Left lung (tissue), 10 donors: ENCODE results near the gene NUSAP1. TPM values are rescaled to one million over a fixed set of nuclear protein-coding genes. Genes with fewer than 3 reads are reported as not detected.
"Not testable (repeated sequence)": the region's sequence is repeated elsewhere in the genome, so short reads cannot be mapped to it uniquely, and the experiment has no call there.

Experiments
- ATAC-seq: fragments of 200-7000 bp; cut with Tn5 transposase; one replicate; pipeline ENCODE4 v1.9.1; 2020; ENCODE audit warnings: moderate library complexity
- DNase-seq, 4 donors: peaks; one replicate each; pipeline ENCODE4 v3.0.0-alpha.2; 2013 to 2020
- H3K27ac ChIP-seq, 2 donors: fragments of 200-600 bp; sonication (generic) in 1 of 2; one replicate each; pipeline versions ENCODE4 v1.5.0 to v1.8.0; 2020 to 2021
- H3K27me3 ChIP-seq, 2 donors: fragments of 200-600 bp; sonication (generic) in 1 of 2; one replicate each; pipeline versions ENCODE4 v1.5.0 to v1.8.0; 2020 to 2021
- H3K36me3 ChIP-seq, 2 donors: fragments of 200-600 bp; sonication (generic) in 1 of 2; one replicate each; pipeline versions ENCODE4 v1.5.0 to v1.8.0; 2020 to 2021
- H3K4me1 ChIP-seq, 2 donors: fragments of 200-600 bp; one replicate each; pipeline ENCODE4 v1.8.0; 2021
- H3K4me3 ChIP-seq, 2 donors: fragments of 200-600 bp; sonication (generic) in 1 of 2; one replicate each; pipeline versions ENCODE4 v1.5.0 to v1.8.0; 2020 to 2021; ENCODE audit warnings: mild to moderate bottlenecking in 1 of 2
- H3K9me3 ChIP-seq, 2 donors: fragments of 200-600 bp; sonication (generic) in 1 of 2; one replicate each; pipeline versions ENCODE4 v1.5.0 to v1.8.0; 2020 to 2021
- intact Hi-C, 2 donors: fragments of 100-400 bp; cut with DNase I; formaldehyde crosslinking; loops; one replicate each; pipeline versions ENCODE4 v1.11.2 to v1.14.2; 2022
- polyA plus RNA-seq, 6 donors: library from polyadenylated mRNA; unstranded; fragments of 120-200 nt; gene quantifications; one replicate each; pipeline ENCODE4 v1.2.1, GENCODE V29; 2013; ENCODE audit not compliant: insufficient read length in 6 of 6
- total RNA-seq, 2 donors: library from RNA; stranded (reverse); fragmentation: NEBNext Ultra II Directional; extraction: Animal tissue kit (Norgen Biotek cat#: 25700); gene quantifications; one replicate each; pipeline ENCODE4 v1.2.1, GENCODE V29; 2021
- TF ChIP-seq, protein P1 (sequence below), 2 donors: fragments of 200-600 bp; sonication (generic) in 1 of 2; IDR thresholded peaks; one replicate each; pipeline versions ENCODE4 v1.5.0 to v1.8.0; 2021; ENCODE audit warnings: antibody characterized with exemption in 2 of 2
- donor health status: DM: no; HTN: yes; CAD: no.
- donor health status: DM: no; HTN: no; CAD: no.

Gene NUSAP1
- total and polyA plus RNA-seq, 8 donors, result 10.2 to 147 (median 69.3) TPM

DNA sequence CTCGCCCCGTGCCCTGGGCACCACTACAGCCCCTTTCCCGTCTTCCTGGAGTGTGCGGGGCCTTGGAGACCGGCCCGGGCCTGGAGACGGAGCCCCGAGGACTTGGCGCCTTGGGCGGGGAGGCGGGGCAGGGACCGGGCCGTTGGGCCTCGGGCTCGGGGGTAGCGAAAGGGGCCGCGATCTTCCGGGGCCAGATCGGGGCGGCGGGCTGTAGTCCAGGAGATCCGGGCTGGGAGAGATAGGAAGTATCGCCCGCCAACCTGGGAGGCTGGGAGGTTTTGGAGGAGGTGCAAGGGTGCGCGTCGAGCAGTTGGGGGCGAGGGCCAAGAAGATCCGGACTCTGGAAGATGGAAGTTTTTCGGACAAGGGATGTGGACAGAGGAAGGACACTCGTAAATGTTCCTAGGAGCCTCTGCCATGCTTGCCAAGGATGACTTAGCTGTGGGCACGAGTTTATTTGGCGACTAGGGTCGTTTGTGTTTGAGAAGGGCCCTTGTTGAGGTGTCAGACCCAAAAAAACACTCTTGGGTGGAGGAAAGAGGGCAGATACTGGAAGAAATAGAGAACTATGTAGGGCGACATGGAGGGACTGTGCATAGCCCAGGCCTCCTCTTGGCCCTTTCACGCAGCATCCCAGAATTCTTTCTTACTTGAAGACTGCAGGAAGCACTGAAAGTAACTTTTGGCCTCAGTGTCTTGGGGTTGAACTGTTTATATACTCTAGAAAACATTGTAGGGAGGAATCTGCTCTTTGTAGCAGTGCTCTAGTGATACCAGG, 84.9 kb downstream of the NUSAP1 start:
- ATAC-seq, result peak; percentile 61
- Histone ChIP-seq H3K9me3 (no peaks in the 10 kb centered on the region), H3K4me3 (peak overlapping the region; percentile 96 to 100), H3K27me3 (no peaks in the 10 kb centered on the region), H3K27ac (peak overlapping the region; percentile 76 to 83), H3K36me3 (no peaks in the 10 kb centered on the region), H3K4me1 (peaks cover 16 to 40% of the 10 kb centered on the region in 2 donors)
- peak in 2 of 4 donors; percentile 25 to 33 for DNase-seq
- intact Hi-C loops, result no loop called here
- TF ChIP-seq, protein P1, sequence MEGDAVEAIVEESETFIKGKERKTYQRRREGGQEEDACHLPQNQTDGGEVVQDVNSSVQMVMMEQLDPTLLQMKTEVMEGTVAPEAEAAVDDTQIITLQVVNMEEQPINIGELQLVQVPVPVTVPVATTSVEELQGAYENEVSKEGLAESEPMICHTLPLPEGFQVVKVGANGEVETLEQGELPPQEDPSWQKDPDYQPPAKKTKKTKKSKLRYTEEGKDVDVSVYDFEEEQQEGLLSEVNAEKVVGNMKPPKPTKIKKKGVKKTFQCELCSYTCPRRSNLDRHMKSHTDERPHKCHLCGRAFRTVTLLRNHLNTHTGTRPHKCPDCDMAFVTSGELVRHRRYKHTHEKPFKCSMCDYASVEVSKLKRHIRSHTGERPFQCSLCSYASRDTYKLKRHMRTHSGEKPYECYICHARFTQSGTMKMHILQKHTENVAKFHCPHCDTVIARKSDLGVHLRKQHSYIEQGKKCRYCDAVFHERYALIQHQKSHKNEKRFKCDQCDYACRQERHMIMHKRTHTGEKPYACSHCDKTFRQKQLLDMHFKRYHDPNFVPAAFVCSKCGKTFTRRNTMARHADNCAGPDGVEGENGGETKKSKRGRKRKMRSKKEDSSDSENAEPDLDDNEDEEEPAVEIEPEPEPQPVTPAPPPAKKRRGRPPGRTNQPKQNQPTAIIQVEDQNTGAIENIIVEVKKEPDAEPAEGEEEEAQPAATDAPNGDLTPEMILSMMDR (IDR thresholded peaks at IDR 0.05), result no peak

DNA sequence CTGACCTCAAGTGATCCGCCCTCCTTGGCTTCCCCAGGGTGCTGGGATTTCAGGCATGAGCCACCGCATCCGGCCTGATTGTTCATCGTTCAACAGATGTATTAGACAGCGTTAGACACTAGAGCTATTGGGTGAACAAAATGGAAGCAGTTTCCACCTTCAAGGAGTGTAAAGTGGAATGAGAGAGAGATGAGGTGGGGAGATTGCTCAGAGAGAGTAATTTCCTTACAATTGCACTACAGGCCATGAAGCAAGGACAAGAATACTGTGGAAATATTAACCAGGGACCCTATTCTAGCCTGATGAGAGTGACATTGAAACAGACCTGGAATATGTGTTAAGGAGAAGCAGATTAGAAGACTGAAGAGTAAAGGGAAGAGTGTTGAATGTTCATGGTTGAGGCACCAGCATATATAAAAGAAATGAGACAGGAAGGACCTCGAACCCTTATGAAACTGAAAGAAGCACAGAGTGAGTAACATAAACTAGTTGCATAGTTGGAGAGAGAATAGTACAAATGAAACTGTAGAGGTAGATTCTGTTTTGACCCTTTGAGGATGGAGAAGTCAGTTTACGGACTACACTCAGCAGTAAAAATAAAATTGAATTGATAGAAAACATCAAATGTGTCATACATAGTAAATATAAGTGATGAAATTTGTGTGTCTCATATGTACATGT, 91.4 kb downstream of the NUSAP1 start:
- no peak for ATAC-seq
- TF ChIP-seq, protein P1 (IDR thresholded peaks at IDR 0.05), result no peak
- Histone ChIP-seq H3K27me3 (no peaks in the 10 kb centered on the region), H3K4me3 (no peak overlapping the region), H3K27ac (no peak overlapping the region), H3K36me3 (no peaks in the 10 kb centered on the region), H3K9me3 (no peaks in the 10 kb centered on the region), H3K4me1 (peaks cover 0 to 12% of the 10 kb centered on the region in 2 donors)
- no peak for DNase-seq
- intact Hi-C loops, result no loop called here

DNA sequence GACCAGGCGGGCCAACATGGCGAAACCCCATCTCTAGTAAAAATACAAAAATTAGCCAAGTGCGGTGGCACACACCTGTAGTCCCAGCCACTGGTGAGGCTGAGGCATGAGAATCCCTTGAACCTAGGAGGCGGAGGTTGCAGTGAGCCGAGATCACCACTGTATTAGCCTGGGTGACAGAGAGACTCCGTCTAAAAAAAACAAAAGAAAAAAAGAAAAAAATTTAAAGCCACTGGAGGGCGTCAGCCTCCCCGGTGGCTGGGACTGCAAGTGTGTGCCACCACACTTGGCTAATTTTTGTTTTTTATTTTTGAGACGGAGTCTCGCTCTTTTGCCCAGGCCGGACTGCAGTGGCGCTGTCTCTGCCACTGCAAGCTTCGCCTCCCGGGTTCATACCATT, 92.1 kb downstream of the NUSAP1 start:
- ATAC-seq, result no peak
- H3K9me3 ChIP-seq, result no peaks in the 10 kb centered on the region
- DNase-seq, result no peak
- intact Hi-C loops, result no loop called here
- no peaks in the 10 kb centered on the region for H3K27me3 ChIP-seq
- H3K36me3 ChIP-seq, result no peaks in the 10 kb centered on the region
- H3K27ac ChIP-seq, result no peak overlapping the region
- TF ChIP-seq, protein P1 (IDR thresholded peaks at IDR 0.05), result no peak
- peaks cover 0 to 8% of the 10 kb centered on the region in 2 donors for H3K4me1 ChIP-seq
- no peak overlapping the region for H3K4me3 ChIP-seq

DNA sequence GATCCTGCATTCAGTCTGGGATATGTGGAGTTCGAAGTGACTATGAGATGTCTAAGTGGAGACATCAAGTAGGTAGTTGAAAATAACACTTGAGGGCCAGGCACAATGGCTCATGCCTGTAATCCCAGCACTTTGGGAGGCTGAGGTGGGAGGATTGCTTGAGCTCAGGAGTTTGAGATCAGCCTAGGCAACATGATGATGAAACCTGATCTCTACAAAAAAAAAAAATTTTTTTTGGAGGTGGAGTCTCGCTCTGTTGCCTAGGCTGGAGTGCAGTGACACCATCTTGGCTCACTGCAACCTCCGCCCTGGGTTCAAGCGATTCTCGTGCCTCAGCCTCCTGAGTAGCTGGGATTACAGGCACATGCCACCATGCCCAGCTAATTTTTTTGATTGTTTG, 93.2 kb downstream of the NUSAP1 start:
- H3K4me1 ChIP-seq, DNase-seq, H3K36me3 ChIP-seq, intact Hi-C loops, H3K27me3 ChIP-seq, H3K4me3 ChIP-seq, H3K27ac ChIP-seq, H3K9me3 ChIP-seq, ATAC-seq: not testable (repeated sequence)

DNA sequence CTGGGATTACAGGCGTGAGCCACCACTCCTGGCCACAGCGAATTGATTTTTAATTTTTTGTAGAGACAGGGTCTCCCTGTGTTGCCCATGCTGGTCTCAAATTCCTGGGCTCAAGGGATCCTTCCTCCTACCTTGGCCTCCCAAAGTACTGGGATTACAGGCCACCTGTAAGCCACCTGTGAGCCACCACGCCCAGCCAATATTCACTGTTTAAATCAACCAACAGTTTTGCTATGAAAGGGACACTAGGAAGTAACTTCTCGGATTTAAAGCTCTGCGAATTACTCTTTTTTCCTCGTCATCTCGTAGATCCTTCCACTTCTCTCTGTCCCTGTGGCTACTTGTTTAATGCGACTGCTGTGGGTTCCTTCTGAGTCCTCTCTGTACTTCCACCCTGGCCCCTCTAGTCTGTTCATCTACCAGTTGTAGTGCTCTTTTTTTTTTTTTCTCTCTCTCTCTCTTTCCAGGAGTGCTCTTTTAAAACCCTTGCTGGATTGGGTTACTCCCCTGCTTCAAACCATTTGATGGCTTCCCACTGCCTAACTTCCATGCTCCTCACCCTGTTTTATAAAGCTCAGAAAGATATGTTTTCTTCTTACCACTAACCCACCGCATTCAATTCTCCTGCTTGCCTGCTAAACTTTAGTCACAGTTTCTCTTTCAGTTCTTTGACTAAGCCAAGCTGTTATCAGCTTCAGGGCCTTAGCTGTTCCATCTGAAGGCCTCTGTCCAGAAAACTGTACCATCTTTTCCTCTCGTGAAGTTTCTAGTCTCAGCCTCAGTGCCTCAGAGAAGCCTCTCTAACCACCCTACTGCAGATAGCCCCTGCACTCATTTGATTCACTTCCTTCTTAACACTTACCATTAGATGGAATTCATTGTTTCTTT, 96.6 kb downstream of the NUSAP1 start:
- H3K27ac ChIP-seq, result no peak overlapping the region

More for the DNA sequence above, 96.6 kb downstream of the NUSAP1 start:
- Histone ChIP-seq H3K27me3 (no peaks in the 10 kb centered on the region), H3K4me3 (no peak overlapping the region), H3K9me3 (no peaks in the 10 kb centered on the region), H3K4me1 (no peaks in the 10 kb centered on the region), H3K36me3 (peaks cover 0 to 5% of the 10 kb centered on the region in 2 donors)
- TF ChIP-seq, protein P1 (IDR thresholded peaks at IDR 0.05), result no peak
- DNase-seq (no peak), ATAC-seq (no peak)
- intact Hi-C loops, result no loop called here

Other genes with a start within 250 kb of the NUSAP1 start
- gene INO80, start 216.6 kb upstream of the NUSAP1 start, total RNA-seq, result 10 to 100 TPM; 20.1 to 31.0 TPM
- gene INO80, start 216.6 kb upstream of the NUSAP1 start, polyA plus RNA-seq, result 10 to 100 TPM; 23.7 to 27.6 (median 26.0) TPM
- not detected for gene EXD1, start 102.1 kb upstream of the NUSAP1 start, total RNA-seq
- under 1 TPM in 1 of 6 donors, not detected in 5; 0.06 TPM for gene EXD1, start 102.1 kb upstream of the NUSAP1 start, polyA plus RNA-seq
- 100 to 1,000 TPM; 140 to 207 TPM for gene CHP1, start 101.6 kb upstream of the NUSAP1 start, total RNA-seq
- 10 to 100 TPM; 51.2 to 65.9 (median 56.3) TPM for gene CHP1, start 101.6 kb upstream of the NUSAP1 start, polyA plus RNA-seq
- gene OIP5, start 290 bp upstream of the NUSAP1 start, total RNA-seq, result 1 to 10 TPM; 1.6 to 3.4 TPM
- gene OIP5, start 290 bp upstream of the NUSAP1 start, polyA plus RNA-seq, result 10 to 100 TPM in 1 of 6 donors, 1 to 10 TPM in 5; 6.3 to 12.2 (median 7.1) TPM
- 10 to 100 TPM; 17.7 to 17.8 TPM for gene NDUFAF1, start 69.6 kb downstream of the NUSAP1 start, total RNA-seq
- gene NDUFAF1, start 69.6 kb downstream of the NUSAP1 start, polyA plus RNA-seq, result 10 to 100 TPM; 18.0 to 21.2 (median 18.5) TPM
- 10 to 100 TPM; 22.3 to 23.9 TPM for gene RTF1, start 84.2 kb downstream of the NUSAP1 start, total RNA-seq
- 10 to 100 TPM; 65.7 to 70.6 (median 69.7) TPM for gene RTF1, start 84.2 kb downstream of the NUSAP1 start, polyA plus RNA-seq
- 1 to 10 TPM in 1 of 2 donors, under 1 TPM in 1; 0.47 to 1.7 TPM for gene ITPKA, start 161.0 kb downstream of the NUSAP1 start, total RNA-seq
- gene ITPKA, start 161.0 kb downstream of the NUSAP1 start, polyA plus RNA-seq, result 1 to 10 TPM in 5 of 6 donors, under 1 TPM in 1; 0.85 to 1.4 (median 1.2) TPM
- 1 to 10 TPM; 1.6 to 1.8 TPM for gene LTK, start 180.9 kb downstream of the NUSAP1 start, total RNA-seq
- gene LTK, start 180.9 kb downstream of the NUSAP1 start, polyA plus RNA-seq, result 1 to 10 TPM; 2.1 to 4.0 (median 2.8) TPM
- 10 to 100 TPM; 30.4 to 32.8 TPM for gene RPAP1, start 211.4 kb downstream of the NUSAP1 start, total RNA-seq
- gene RPAP1, start 211.4 kb downstream of the NUSAP1 start, polyA plus RNA-seq, result 10 to 100 TPM; 27.6 to 30.8 (median 29.5) TPM
- gene TYRO3, start 226.3 kb downstream of the NUSAP1 start, total RNA-seq, result 10 to 100 TPM; 11.2 to 11.9 TPM
- 10 to 100 TPM; 39.1 to 63.2 (median 47.8) TPM for gene TYRO3, start 226.3 kb downstream of the NUSAP1 start, polyA plus RNA-seq